ENCODE measurements around the gene BROX.

BROX gene

DNA sequence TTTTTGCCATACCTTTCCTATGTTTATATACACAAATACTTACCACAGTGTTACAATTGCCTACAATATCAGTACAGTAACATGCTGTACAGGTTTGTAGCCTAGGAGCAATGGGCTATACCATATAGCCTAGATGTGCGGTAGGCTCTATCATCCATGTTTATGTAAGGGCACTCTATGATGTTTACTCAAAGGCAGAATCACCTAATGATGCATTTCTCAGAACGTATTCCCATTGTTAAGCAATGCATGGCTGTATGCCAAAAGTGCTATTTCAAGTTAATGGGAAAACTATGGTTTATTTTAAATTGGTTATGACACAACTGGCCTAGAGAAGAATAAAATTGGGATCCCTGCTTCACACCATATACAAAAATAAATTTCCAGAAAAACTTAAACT, 65.6 kb downstream of the BROX start:
- DNase-seq (ENCODE audit: low spot score): no peak

DNA sequence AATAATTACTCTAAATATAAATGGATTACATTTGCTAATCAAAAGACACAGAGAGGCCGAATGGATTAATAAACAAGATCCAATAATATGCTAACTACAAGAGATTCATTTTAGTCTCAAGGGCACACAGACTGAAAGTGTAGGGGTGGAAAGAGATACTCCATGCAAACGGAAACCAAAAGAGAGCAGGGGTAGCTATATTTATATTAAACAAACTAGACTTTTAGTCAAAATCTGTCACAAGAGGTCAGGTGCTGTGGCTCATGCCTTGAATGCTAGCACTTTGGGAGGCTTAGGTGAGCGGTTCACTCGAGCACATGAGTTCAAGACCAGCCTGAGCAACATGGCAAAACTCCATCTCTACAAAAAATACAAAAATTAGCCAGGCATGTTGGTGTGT, 68.9 kb downstream of the BROX start:
- DNase-seq (ENCODE audit: low spot score): no peak

GRCh38 chr1:222783051-222783450, 70.7 kb downstream of the BROX start:
- no peak for DNase-seq (ENCODE audit: low spot score)

DNA sequence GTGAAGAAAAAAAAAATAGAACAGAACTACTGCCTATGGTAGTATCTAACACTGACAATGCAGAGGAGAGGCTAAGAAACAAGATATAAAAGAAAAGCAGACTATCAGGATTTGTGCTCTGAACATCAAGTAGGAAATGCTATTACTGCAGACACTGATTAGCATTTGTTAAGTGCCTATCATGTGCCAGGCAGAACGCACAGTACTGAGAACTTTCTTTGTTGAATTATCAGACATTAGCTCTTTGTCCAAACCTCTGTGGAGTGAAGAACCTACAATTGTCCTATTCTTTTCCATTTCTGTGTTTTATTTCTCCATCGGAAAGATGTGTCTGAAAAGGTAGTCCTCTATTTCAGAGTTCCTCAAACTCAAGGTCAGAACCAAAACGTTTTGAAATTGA, 72.0 kb downstream of the BROX start:
- DNase-seq (ENCODE audit: low spot score): no peak

Measured in putamen (tissue), 1 donor.